ENCODE measurements around the gene LPP.

LPP gene

DNA sequence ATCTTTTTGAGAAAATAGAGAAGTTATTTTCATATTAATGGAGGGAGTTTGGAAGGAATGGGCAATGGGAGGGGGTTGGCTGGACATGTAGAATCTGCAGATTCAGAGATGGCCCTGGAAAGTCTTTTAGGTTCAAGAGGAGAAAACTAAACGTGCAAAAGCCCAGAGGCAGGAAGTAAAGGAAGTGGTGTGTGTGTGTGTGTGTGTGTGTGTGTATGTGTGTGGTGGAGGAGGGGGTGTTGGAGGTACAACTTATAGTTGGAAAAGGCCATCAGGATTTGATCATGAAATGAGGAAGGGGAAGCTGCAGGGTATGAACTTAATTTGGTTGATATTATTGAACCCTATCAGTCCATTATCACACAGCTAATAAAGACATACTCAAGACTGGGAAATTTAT, 5.6 kb upstream of the LPP start:
- ChIA-PET CTCF (no interaction called here), POLR2A (ENCODE audit: low non-redundant PET) (no interaction called here)
- H3K27ac ChIP-seq = no peak overlapping the region
- DNase-seq (ENCODE audit: low spot score) = no peak
- TF ChIP-seq, protein P1, sequence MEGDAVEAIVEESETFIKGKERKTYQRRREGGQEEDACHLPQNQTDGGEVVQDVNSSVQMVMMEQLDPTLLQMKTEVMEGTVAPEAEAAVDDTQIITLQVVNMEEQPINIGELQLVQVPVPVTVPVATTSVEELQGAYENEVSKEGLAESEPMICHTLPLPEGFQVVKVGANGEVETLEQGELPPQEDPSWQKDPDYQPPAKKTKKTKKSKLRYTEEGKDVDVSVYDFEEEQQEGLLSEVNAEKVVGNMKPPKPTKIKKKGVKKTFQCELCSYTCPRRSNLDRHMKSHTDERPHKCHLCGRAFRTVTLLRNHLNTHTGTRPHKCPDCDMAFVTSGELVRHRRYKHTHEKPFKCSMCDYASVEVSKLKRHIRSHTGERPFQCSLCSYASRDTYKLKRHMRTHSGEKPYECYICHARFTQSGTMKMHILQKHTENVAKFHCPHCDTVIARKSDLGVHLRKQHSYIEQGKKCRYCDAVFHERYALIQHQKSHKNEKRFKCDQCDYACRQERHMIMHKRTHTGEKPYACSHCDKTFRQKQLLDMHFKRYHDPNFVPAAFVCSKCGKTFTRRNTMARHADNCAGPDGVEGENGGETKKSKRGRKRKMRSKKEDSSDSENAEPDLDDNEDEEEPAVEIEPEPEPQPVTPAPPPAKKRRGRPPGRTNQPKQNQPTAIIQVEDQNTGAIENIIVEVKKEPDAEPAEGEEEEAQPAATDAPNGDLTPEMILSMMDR (conservative IDR thresholded peaks at IDR 0.05; ENCODE audit: low read depth) = no peak

DNA sequence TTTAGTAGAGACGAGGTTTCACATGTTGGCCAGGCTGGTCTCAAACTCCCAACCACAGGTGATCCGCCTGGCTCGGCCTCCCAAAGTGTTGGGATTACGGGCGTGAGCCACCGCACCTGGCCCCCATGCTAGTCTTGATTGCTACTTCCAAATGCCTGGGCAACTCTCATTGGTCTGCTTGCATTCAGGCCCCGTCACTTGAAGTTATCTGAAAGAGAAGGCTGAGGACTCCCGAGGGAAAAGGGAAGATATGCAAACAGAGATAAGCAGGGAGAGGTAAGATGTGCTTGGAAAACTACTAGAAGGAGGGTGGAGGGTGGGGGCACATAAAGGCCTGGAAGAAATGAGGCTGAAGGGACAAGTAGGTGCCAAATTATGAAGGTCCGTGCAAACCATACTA, 4.4 kb upstream of the LPP start:
- no peak overlapping the region for H3K27ac ChIP-seq
- TF ChIP-seq, protein P1 (conservative IDR thresholded peaks at IDR 0.05; ENCODE audit: low read depth) = no peak
- CTCF ChIA-PET = no interaction called here
- POLR2A ChIA-PET (ENCODE audit: low non-redundant PET) = no interaction called here
- DNase-seq (ENCODE audit: low spot score) = no peak

DNA sequence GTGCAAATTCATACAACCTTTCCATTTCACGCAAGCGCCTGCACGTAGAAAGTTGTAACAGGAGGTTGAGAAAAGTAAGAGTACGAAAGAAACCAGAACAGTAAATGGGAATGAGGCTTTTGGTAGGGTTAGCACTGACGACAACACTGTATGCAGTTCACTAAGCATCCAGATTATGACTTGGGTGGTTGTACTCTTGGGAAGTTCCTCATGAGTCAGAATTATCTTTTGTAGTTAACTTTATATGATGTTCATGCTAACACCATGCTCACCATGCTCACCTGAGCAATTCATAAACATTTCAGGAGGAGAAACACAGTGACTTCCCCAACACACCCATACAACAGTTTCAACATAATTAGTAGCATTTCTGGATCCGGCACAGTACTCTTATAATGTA, 3.0 kb upstream of the LPP start:
- TF ChIP-seq, protein P1 (conservative IDR thresholded peaks at IDR 0.05; ENCODE audit: low read depth) = no peak
- H3K27ac ChIP-seq = no peak overlapping the region

DNA sequence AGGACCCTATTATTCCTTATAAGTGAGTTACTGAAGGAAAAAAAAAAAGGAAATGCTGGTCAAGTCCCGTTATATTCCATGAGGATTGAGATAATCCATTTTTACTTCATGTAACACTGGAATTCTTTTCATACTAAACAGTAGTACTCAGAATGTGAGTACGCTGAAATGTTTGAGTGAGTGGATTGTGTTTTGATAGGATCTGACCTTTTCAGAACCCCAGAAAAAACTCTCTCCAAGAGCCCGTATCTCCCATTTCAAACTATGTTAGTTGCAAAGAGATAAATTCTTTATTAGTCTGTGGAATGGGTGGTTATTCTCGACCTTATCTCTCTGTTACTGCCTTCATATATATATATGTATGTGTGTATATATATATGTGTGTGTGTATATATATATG, 2.5 kb upstream of the LPP start:
- POLR2A ChIA-PET (ENCODE audit: low non-redundant PET) = no interaction called here
- no peak overlapping the region for H3K27ac ChIP-seq
- DNase-seq (ENCODE audit: low spot score) = no peak
- TF ChIP-seq, protein P1 (conservative IDR thresholded peaks at IDR 0.05; ENCODE audit: low read depth) = no peak
- CTCF ChIA-PET = no interaction called here

More for the DNA sequence above, 3.0 kb upstream of the LPP start:
- CTCF ChIA-PET = no interaction called here
- POLR2A ChIA-PET (ENCODE audit: low non-redundant PET) = interaction anchor here (0.6 kb wide), 1 partner anchor 410 kb away, joined by 4 read pairs; no protein-coding TSS in a partner anchor
- DNase-seq (ENCODE audit: low spot score) = no peak

DNA sequence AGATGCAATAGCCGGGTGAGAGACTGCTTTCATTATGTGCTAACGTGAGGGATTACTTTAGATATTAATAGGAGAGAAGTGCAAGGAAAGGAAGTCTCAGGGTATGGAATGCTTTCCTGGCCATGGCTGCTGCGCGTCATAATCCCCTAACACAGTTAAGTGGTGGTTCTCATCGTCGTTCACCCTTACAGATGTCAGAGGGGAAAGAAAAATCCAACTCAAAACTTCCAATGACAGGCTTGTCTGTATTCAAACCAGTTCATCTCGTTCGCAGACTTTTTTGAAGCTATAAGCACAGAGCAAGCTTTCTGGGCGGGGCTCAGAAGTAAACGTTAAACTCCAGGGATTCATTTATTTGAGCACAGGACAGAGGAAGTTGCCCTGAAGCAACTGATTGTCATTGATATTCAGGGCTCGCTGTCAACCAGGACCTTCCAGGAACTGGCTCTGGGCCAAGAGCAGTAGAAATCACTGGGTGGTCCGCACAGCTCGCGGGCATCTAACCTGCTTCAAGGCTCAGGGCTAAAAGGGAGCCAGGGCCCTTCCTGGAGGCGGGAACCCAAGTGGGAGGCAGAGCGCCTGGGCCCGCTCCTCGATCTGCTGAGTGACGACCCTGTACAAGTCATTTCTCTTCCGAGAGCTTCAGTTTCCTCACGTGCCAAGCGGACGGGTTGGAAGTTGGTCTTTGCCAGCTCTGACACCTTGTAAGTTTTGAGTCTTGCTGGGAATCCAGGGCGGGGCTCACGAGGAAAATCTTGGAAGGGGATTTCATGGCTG, 1.1 kb upstream of the LPP start:
- ChIA-PET POLR2A (ENCODE audit: low non-redundant PET) (interaction anchor here (0.6 to 0.7 kb wide), 2 partner anchors 117 to 147 kb away, joined by 3 read pairs; no protein-coding TSS in a partner anchor), CTCF (interaction anchor here (0.7 to 0.9 kb wide), 3 partner anchors 146 to 412 kb away, joined by 4 to 6 read pairs (median 4); no protein-coding TSS in a partner anchor)
- H3K27ac ChIP-seq = peak overlapping the region; percentile 91
- DNase-seq (ENCODE audit: low spot score) = peak; percentile 51
- TF ChIP-seq, protein P1 (conservative IDR thresholded peaks at IDR 0.05; ENCODE audit: low read depth) = no peak

DNA sequence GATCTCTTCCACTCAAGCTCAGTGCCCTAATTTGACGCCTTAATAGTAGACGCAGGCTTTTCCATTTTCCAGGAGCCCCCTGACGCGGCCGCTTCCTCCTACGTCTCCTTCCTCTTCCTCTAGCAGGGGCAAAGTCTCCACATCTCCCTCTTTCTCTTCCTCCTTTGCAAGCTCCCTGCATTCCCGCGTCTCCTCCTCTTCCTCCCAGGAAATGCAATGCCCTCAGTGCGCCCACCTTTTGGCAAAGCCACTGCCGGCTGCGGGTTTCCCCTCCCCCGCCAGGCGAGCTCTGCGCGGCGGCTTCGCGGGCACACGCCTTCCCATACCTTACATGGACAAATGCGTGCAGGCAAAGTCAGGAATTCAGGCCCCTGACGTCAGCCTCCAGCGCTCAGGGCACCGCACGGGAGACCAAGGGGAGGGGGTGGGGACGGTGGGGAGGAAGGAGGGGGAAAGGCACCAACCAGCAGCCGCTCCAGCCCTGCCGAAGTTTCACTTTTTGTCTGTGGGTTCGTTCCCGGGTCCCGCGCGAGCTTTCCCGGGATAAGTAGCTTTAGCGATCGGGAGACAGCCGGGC, 432 bp upstream of the LPP start:
- CTCF ChIA-PET = interaction anchor here (0.7 to 0.9 kb wide), 3 partner anchors 405 to 412 kb away, joined by 4 to 6 read pairs (median 6); no protein-coding TSS in a partner anchor
- TF ChIP-seq, protein P1 (conservative IDR thresholded peaks at IDR 0.05; ENCODE audit: low read depth) = no peak
- DNase-seq (ENCODE audit: low spot score) = peak; percentile 95
- H3K27ac ChIP-seq = peak overlapping the region; percentile 91
- POLR2A ChIA-PET (ENCODE audit: low non-redundant PET) = interaction anchor here (0.6 to 0.7 kb wide), 2 partner anchors 116 to 148 kb away, joined by 3 read pairs; no protein-coding TSS in a partner anchor
